Cortex of kidney (tissue), 1 donor: ENCODE measurements around the gene SNCAIP.
"Not testable (repeated sequence)": the region's sequence is repeated elsewhere in the genome, so short reads cannot be mapped to it uniquely, and the experiment has no call there.

Source experiments
- DNase-seq: peaks from one replicate; lab custom pipeline; 2025; lab: John Stamatoyannopoulos, UW

Gene SNCAIP

DNA sequence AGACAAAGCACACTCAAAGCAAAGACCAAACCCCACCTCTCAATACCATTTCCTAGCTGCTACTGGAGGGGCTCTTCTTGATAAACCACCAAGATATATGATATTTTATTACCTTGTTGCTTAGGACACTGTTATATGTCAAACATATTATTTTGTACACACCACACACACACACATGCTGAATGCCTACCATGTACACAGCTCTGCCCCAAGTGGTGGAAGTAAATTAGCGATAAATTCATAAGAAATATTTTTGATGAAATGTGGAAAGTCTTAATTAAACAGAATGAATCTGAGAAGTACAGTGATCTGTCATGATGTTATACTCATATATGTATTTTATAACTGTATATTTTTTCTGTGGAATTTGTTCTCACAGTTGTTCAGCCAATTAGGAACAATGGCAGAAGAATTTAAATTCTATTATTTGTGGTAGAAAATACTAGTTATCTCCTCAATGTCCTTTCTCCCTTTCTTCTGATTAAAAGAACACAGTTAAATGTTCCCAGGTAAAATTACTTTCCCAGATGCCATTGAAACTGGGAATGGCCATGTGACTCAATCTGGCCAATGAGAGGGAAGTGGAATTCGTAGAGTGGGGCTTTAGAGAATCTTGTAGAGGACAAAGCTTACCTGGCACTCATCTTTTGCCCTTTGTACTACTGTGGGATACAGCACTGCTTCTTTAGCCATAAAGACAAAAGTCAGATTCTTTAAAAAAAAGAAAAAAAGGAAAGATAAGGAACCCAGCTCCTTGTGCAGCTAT is 156.5 kb downstream of the SNCAIP start:
- no peak for DNase-seq

DNA sequence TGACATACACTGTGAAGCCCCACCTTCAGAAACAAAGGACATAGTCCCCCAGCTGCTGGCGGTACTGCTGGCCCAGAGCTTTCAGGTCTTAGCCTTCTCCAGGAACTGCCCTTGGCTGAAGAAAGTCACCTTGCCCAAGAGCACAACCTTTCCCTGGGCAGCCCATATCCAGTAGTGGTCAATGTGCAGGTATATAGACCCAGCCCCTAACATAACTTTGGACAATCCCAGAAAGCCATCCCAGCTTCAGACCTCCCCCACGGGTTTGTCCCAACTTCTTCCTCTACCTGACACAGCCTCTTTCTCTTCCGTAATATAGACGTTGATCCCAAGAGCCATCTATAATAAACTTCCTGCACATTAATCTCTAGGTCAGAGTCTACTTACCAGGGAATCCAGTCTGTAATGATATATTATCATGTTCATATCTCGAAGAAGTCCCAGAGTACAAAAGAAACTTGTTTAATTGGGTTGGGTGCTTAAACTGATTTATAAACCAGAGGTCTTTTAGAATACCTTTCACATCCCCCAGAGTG is 157.4 kb downstream of the SNCAIP start:
- no peak for DNase-seq

DNA sequence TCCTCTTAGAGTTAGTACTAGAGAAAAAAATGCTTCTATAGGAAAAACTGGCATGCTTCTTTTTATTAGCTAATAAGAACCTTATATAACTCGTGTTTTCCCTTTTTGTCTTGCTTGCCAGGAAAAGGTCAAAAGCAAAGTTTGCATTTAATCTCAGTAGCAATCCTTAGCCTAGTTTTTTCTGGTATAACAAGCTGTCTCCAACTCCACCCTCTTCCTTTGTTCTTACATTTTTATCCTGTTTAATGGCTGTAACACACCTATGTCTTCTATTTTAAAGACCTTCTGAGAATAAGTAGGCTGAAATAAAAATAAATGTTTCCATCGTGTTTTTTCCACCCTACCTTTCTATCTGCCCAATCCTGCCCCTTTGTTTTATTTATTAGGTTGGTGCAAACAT is 158.3 kb downstream of the SNCAIP start:
- DNase-seq, result no peak

DNA sequence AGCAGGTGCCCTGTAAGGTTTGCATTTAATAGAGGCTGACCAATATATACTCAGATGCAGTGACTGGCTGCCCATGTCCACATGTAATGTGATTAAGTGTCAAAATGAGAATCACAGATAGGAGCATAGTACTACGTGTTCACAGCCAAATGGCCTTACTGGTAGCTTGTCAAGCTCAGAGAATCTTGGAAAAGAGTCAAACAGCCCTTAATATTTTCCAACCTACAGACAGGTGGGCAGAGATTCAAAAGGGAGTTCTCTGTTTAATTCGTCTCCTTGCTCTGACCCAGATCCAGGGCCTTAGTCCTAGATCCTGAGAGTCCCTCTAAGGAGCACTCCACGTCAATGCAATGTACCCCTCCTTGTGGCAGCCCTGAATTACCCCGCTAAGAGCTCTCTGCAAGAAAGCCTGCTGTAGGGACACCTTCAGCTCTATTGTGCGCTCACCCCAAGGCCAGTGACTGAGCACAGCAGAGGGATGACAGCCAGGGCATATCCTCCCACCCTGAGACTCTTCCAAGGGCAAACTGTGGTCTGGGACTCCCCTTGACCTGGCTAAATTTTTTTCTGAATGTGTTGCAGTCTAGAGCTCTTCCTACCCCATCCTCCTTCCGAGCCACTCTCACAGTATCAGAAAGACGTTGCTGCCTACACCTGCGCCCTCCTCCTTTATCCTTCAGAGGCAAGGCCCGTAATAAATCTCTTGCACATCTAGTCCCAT is 159.2 kb downstream of the SNCAIP start:
- DNase-seq, result no peak

DNA sequence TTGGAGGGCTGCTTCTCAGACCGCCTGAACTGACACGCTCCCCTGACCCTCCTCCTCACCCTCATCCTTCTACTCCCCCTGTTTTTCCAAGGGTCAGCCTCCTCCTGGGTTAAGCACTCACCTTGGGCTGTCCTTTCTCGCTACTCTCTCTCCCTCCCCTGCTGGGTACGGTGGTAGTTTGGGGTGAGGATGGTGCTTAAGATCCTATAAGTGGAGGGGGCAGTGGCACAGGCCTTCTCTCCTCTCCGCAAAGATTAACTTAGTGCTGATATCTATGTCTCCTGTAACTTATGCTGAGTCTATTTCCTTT is 159.7 kb downstream of the SNCAIP start:
- DNase-seq, result no peak

DNA sequence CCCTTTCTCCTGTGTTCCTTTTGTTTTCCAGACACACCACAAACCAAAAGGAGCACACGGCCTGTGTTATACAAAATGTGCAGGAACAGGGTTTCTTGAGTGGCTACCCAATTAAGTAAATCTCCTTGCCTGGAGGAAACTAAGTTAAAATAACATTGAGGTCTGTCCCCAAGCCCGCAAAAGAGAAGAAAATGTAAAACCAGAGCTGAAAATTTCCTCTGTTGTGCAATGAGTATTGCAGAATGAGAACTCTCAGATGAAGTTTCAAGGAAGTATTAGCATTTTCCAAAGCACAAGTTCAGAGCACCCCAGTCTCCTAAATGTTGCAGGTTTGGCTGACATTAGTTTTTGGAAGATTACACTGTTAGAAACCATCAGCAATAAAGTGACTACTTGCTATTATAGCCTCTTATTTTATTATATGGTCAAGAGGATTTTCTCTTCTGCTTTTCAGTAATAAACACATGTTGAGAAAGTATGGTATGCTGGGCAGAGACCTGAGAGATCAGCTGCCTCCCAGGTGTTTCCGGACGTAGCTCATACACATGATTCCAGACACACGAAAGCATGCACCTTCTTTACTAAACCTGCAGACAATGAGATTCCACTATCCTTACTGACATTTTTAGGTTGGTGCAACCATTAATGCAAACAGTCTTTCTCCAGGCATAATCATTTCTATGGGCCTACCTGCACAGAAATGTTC is 161.3 kb downstream of the SNCAIP start:
- no peak for DNase-seq

DNA sequence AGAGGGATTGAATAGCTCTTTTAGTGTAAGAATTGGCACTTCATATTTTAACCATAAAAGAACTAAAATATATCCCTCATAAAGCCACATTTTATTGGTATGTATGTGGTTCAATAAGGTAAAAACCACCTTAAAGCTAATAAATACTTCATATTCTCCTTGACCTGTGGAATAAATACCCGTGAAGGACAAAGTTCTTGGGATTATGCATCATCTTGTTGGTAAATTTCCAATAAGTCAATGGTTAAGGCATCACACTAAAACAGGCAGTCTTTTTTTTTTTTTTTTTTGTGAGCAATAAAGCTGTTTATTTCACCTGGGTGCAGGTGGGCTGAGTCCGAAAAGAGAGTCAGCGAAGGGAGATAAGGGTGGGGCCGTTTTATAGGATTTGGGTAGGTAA is 161.9 kb downstream of the SNCAIP start:
- no peak for DNase-seq

DNA sequence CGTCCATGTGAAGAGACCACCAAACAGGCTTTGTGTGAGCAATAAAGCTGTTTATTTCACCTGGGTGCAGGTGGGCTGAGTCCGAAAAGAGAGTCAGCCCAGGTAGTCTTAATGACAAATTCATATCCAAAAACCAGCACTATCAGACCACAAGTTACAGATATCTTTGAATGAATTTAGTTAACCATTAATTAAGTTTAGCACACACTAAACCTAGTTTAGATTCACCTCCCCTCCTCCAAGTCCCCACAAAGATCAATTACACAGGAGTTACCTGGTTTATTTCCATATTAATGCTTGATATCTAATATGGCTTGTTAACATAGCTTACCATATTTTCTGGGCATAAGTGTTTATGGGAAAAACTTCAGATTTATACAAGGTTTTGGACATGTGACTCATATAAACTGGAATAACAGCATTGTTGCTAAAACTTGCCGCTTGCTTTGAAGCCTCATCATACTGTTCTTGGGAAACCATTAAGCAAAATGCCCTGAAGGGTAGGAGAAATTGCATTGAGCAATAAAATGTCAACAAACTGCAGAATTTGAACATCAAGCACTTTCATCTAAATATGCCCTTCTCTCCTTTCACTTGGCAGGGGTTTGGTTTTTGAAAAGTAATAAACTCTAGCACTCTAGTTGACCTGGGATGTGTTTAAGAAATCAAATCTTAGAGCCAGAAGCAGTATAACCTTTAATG is 166.9 kb downstream of the SNCAIP start:
- no peak for DNase-seq

DNA sequence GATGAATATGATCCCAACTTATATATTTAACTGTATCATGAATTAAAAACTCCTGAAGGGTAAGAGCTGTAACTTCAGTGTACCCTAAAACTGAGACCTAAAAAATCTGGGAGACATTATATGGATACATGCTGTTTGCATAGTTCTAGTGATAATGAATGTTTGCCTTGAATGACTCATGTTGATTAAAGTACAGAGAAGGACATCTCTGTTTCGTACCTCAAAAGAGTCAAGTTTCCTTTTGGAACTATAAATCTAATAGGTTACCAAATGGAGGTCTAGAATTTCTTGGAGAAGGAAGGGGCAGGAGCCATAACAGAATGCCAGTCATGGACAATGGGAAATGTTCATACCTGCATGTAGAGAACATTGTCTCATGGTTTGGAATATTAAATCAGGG is 168.1 kb downstream of the SNCAIP start:
- no peak for DNase-seq

DNA sequence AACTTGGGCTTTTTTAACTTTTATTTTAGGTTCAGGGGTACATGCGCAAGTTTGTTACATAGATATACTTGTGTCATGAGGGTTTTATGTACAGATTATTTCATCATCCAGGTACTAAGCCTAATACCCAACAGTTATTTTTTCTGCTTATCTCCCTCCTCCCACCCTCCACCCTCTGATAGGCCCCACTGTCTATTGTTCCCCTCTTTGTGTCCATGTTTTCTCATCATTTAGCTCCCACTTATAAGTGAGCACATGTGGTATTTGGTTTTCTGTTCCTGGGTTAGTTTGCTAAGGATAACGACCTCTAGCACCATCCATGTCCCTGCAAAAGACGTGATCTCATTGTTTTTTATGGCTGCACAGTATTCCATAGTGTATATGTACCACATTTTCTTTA is 172.1 kb downstream of the SNCAIP start:
- no peak for DNase-seq

DNA sequence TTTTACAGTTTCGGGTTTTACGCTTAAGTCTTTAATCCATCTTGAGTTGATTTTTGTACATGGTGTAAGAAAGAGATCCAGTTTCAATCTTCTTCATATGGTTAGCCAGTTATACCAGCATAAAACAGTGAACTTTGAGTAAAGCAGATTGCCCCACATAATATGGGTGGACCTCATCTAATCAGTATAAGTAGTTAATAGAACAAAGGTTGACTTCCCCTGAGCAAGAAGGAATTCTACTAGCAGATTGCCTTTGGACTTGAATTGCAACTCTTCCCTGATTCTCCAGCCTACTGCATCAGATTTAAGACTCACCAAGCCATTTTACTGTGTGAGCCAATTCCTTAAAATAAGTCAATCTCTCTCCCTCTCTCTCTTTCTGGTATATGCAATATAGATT is 173.2 kb downstream of the SNCAIP start:
- DNase-seq, result no peak

DNA sequence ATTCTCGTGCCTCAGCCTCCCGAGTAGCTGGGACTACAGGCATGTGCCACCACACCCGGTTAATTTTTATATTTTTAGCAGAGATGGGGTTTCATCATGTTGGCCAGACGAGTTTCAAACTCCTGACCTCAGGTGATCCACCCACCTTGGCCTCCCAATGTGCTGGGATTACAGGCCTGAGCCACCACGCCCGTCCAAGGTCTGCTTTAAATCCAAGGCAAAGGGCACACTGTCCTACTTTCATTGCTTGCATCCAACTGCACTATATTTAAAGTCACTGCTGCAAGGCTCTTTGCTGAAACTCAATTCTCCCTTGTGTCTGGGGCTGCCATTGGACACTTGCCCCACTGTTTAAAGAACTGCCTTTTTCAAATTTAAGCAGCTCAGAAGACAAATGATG is 174.6 kb downstream of the SNCAIP start:
- not testable (repeated sequence) for DNase-seq

DNA sequence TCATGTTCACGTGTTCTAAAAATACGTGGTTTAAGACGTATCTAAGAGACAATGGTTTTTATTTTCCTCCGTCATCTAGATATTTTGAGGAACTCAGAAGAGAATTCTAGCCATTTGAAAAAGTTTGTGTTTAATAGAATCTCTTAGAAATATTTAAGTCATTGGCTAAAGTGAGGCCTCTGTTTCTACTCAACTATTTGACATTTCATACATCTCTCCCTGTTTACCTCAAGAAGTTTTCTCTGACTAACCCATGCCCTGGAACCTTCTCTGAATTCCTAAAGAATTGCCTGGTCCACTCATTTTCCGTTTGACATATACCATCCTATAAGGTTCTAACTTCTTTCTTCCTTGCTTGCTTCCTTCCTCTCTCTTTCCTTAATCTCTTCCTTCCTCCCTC is 178.7 kb downstream of the SNCAIP start:
- no peak for DNase-seq

DNA sequence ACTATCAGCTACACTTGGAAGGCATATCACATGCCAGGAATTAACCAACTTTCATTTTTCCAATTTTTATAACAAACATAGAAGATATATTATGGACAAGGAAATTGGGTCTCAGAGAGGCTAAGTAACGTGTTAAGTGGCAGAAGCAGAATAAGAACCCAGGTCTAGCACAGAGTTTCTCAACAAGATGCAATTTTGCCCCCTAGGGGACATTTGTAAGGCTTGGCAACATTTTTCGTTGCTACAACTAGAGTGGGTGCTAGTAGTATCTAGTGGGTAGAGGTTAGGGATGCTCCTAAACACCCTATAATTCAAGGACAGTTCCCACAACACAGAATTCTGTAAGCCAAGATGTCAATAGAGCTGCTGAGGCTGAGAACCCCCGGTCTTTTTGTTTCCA is 180.6 kb downstream of the SNCAIP start:
- no peak for DNase-seq

DNA sequence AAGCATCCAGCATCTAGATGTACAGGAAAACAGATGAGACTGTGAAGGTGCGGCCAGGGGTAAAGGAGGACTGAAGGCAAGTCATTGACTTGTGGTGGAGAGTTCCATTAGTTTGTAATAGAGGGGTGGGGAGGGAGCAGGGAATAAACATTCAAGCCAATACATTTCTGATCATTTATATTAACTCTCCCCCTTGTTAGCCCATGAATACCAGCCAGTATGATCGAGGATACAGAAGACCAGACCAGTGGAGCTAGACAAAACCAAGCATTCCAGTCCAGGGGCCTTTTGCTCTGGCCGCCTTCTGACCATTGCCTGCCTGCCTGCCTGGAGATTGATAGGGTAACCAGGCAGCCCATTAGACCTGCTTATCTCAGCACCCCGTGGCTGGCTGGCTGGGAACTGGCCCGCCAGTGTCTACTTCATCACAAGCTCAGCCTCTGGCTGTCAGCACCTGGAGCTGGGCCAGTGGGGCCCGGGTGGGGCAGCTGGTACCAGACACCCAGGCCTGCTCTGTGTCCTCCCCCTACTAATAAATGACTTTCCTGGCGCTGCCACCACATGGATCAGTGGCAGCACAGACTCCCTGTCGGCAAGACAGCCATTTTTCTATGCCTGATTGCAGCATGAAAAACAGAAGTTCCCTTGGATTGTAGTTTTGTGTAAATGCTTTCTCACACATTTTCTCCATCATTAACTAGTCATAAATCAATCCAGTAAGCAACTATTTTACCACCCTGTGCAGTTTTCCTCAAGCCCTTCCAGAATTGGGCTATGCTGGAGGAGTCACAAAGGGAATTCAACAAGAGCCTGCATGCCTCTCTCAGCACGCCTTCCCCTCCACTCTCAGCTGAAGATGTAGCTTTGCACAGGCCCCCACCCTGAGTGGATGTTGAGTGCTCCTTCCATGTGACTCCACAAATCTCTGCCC is 181.3 kb downstream of the SNCAIP start:
- no peak for DNase-seq

DNA sequence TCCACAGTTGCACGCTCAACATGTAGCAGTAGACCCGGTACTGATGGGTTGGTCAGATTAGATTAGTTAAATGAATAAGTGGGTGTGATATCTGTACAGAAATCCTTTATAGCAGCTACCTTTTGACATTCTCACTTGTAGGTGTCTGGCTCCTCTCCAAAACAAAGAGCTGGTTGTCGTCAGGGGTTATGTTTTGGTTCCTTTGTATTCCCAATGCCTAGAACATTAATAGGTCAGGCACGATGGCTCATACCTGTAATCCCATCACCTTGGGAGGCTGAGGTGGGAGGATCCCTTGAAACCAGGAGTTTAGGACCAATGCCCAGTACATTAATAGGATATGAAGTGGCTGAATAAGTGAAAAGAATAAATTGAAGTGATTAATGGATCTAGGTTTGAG is 182.1 kb downstream of the SNCAIP start:
- DNase-seq, result no peak

DNA sequence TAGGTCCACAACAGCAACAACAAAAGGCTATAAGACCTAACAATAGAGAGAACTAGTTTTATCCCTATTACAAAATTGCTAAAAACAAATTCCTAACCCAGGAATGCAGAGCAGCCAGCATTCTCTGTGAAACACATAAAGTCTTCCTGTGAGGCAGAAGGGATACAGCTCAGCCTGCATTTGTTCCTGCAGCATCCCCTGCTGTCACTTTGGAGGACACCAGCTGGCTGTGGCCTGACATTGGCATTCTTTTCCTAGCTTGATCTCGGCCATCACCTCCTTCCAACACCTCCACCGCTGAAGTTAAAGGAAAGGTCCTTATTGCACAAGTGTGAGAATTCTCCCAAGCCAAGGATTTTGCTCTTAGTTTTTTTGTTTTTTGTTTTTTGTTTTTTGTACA is 186.1 kb downstream of the SNCAIP start:
- no peak for DNase-seq

DNA sequence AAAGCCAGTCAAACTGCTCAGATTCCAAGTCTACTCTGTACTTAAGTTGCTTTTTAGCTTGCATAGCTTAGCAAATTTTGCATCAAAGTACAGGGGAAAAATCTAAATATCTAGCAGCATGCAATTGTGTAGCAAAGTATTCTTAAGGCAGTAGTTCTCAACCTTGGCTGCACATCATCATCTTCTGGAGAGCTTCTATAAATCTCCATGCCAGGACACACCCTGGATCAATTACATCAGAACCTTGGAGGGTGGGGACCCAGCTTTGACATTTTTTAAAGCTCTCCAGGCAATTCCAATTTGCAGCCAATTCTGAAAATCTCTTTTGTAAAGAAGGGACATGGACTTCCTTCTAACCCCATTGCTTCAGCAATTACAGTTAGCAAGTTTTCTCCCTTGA is 187.5 kb downstream of the SNCAIP start:
- no peak for DNase-seq

DNA sequence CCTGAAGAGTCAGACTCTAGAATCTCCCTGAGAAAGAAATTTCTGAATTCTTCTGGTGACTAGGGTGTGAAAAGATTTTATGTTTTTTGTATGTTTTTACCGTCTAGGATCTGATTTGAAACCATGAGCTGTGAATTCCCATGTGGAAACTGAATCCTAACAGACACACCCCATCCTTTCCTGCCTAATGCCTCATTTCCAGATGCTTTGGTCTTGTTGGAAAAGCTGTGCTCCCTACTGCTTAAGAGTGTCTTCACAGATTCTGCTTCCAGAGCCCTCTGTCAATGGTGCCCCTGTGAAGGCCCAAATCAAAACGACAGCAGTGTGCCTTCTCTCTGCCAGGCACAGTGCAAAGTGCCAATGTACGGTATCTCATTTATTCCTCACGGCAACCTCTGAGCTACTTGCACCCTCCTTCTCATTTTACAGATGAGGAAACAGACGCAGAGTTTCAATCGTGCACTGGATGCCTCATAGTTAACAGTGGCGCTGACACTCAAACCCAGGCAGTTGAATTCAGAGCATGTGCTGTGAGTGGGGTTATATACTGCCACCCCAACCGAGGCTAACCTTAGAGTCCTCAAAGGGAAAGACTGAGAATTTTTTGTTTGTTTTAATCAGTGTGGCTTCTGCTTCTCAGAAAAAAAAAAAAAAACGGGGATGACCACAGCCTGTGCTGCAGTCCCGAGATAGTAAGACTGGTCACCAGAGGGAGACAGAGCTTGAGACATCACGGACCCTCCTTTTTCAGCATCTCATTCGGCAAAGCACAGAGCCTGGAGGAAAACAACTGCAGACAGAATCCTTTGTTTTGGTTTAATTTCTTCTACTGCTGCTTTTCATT is 188.4 kb downstream of the SNCAIP start:
- no peak for DNase-seq

DNA sequence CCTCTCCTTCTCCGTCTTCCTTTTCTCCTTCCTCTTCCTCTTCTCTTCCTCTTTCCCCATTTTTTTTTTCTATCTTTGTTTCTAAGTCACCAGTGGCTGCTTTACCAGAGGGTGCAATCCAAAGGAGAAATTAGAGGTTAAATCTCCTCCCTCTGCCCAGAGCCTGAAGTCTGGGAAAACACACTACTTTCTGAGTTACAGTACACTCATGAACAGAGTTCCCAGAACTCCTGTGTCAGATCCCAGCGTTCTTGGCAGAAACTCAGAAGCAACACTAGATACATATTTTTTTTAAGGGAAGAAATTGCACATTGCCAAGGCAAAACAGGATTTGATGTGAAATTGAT is 189.0 kb downstream of the SNCAIP start:
- no peak for DNase-seq

DNA sequence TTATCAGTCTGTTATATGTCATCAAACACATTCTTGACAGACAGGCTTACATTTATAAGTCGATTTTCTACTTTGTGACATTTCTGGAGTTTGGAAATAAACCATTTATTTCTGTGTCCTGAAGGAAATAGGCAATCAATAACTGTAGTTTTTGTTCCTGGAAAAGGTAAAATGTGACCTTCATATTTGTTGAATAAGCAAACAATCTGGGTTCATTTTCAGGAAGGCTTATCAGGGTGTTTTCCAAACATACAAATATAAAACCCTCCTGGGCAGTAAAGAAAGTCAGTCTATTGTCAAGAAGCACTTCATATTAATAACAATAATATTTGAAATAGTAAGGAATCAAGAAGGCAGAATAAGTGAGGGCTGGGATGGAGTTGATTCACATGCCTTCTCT is 195.0 kb downstream of the SNCAIP start:
- no peak for DNase-seq
